ENCODE measurements around the gene ASH1L.

The ASH1L gene

GRCh38 chr1:155326631-155327037 lies 236.0 kb downstream of the ASH1L start:
- no peak for DNase-seq

- no peak for DNase-seq
These were observed 236.5 kb downstream of the ASH1L start for GRCh38 chr1:155326020-155326526.

GRCh38 chr1:155325603-155325893 lies 237.1 kb downstream of the ASH1L start:
- DNase-seq = no peak

- DNase-seq = peak; percentile 60 to 67
These were observed 237.6 kb downstream of the ASH1L start for GRCh38 chr1:155324717-155325602.

GRCh38 chr1:155324037-155324716 lies 238.4 kb downstream of the ASH1L start:
- DNase-seq = peak; percentile 96 to 98

- peak; percentile 73 to 79 for DNase-seq
These were observed 238.9 kb downstream of the ASH1L start for GRCh38 chr1:155323729-155324036.

GRCh38 chr1:155322953-155323728 lies 239.5 kb downstream of the ASH1L start:
- peak; percentile 95 to 96 for DNase-seq

GRCh38 chr1:155322571-155322952 lies 240.0 kb downstream of the ASH1L start:
- peak; percentile 22 to 44 for DNase-seq

- DNase-seq = no peak
These were observed 240.7 kb downstream of the ASH1L start for GRCh38 chr1:155321639-155322503.

- no peak for DNase-seq
These were observed 241.7 kb downstream of the ASH1L start, which contains the start of gene RUSC1 for GRCh38 chr1:155320661-155321617. RUSC1 (plus strand) TSS chr1:155320894; CDS start chr1:155321774, 880 bp downstream.

- DNase-seq = no peak
These were observed 242.4 kb downstream of the ASH1L start for GRCh38 chr1:155320252-155320651.

GRCh38 chr1:155319536-155319935 lies 243.1 kb downstream of the ASH1L start:
- DNase-seq = no peak

GRCh38 chr1:155318082-155318481 lies 244.5 kb downstream of the ASH1L start:
- DNase-seq = no peak

GRCh38 chr1:155316922-155317321 lies 245.7 kb downstream of the ASH1L start:
- no peak for DNase-seq

- DNase-seq = no peak
These were observed 249.3 kb downstream of the ASH1L start for GRCh38 chr1:155313261-155313660.

GRCh38 chr1:155309423-155310021 lies 253.1 kb downstream of the ASH1L start:
- peak in 1 of 2 experiments; percentile 20 for DNase-seq

- peak; percentile 98 to 99 for DNase-seq
These were observed 253.8 kb downstream of the ASH1L start, which contains the start of gene FDPS for GRCh38 chr1:155308493-155309422. FDPS (plus strand) TSS chr1:155308866; CDS start chr1:155309790, 924 bp downstream.

GRCh38 chr1:155307247-155307740 lies 255.3 kb downstream of the ASH1L start:
- peak; percentile 46 to 68 for DNase-seq

GRCh38 chr1:155305881-155306391 lies 256.7 kb downstream of the ASH1L start:
- DNase-seq = no peak

Data from Kasumi-1 (cell line).